Ovary (tissue), 9 donors: Measurements from ENCODE around the gene TASP1. TPM values are rescaled to one million over a fixed set of nuclear protein-coding genes. Genes with fewer than 3 reads are reported as not detected.

Source experiments
- DNase-seq, 5 donors: peaks; one replicate each; pipeline ENCODE4 v3.0.0-alpha.2; 2019 to 2020
- H3K27ac ChIP-seq, 2 donors: fragments of 200-600 bp; one replicate each; pipeline versions ENCODE4 v1.5.1 to v1.8.0; 2019 to 2022
- H3K27me3 ChIP-seq: fragments of 200-600 bp; one replicate; pipeline ENCODE4 v1.8.0; 2022
- H3K36me3 ChIP-seq: fragments of 200-600 bp; sonication (generic); one replicate; pipeline ENCODE4 v1.5.1; 2019
- H3K4me1 ChIP-seq: one replicate; pipeline ENCODE4 v1.8.1; 2013; ENCODE audit warnings: mild to moderate bottlenecking, moderate library complexity; ENCODE audit not compliant: insufficient read depth
- H3K4me3 ChIP-seq: fragments of 200-600 bp; sonication (generic); one replicate; pipeline ENCODE4 v1.5.1; 2017
- H3K9me3 ChIP-seq, 2 donors: fragments of 200-600 bp in 1 of 2; sonication (generic) in 1 of 2; one replicate each; pipeline versions ENCODE4 v1.5.1 to v1.8.1; 2013 to 2019; ENCODE audit warnings: mild to moderate bottlenecking in 1 of 2, moderate library complexity in 1 of 2
- EP300 ChIP-seq: sonication (generic); formaldehyde crosslinking; IDR thresholded peaks from one replicate; pipeline ENCODE4 v1.6.1; 2017; ENCODE audit warnings: antibody characterized with exemption
- POLR2A ChIP-seq: fragments of 450-650 bp; IDR thresholded peaks from one replicate; pipeline ENCODE4 v1.6.1; 2017; ENCODE audit warnings: antibody characterized with exemption, mild to moderate bottlenecking, moderate library complexity
- WGBS, 3 donors: extraction: QIAGEN DNeasy Blood & Tissue Kit in 1 of 3; methylation state at CpG; one replicate each; pipeline versions ENCODE4 v1.1.5 to v1.1.7; 2013 to 2017; 5-methylcytosine and 5-hydroxymethylcytosine counted together
- intact Hi-C, 4 donors: fragments of 100-400 bp; cut with DNase I; formaldehyde crosslinking; loops; one replicate each; pipeline versions ENCODE4 v1.11.0 to v1.15.1; 2022 to 2023
- polyA plus RNA-seq, 2 donors: library from polyadenylated mRNA; stranded (reverse); fragments of 200-250 nt in 1 of 2; fragments of 350-450 nt in 1 of 2; fragmentation: Illumina TruSeq in 1 of 2; extraction: RNeasy Lipid Tissue Mini Kit (QIAGEN cat#74804) in 1 of 2; gene quantifications; one replicate each; pipeline ENCODE4 v1.2.3, GENCODE V29; 2013 to 2014
- total RNA-seq, 7 donors: library from RNA; depleted of rRNA in 2 of 7; stranded (reverse); fragments of >200 nt in 2 of 7; fragmentation: NEBNext Ultra II Directional in 3 of 7; extraction: Animal tissue kit (Norgen Biotek cat#: 25700) in 3 of 7; gene quantifications; one replicate each; pipeline versions ENCODE4 v1.1.0 to v1.2.4, GENCODE V29; 2016 to 2023
- TF ChIP-seq, protein P1 (sequence below), 3 donors: fragments of 450-650 bp in 2 of 3; fragments of 200-600 bp in 1 of 3; IDR thresholded peaks; one replicate each; pipeline versions ENCODE4 v1.5.1 to v1.8.0; 2016 to 2022; ENCODE audit warnings: antibody characterized with exemption in 3 of 3, mild to moderate bottlenecking in 1 of 3
- donor health status: DM: no; HTN: no; CAD: no; lungs with moderate emphysema.
- donor health status: DM: no; HTN: no; CAD: no.
- donor health status: Bipolar disorder and iron deficiency.
- donor health status: DM: yes; HTN: yes; CAD: no.
- donor health status: DM: no; HTN: no; CAD: no.
- donor health status: DM: yes; HTN: yes; CAD: no.

The TASP1 gene
- total and polyA plus RNA-seq, 9 donors = 6.4 to 16.5 (median 13.2) TPM

- Histone ChIP-seq H3K36me3 (no peaks in the 10 kb centered on the region), H3K27me3 (no peaks in the 10 kb centered on the region), H3K4me3 (no peak overlapping the region), H3K27ac (no peak overlapping the region), H3K4me1 (peaks cover 5% of the 10 kb centered on the region), H3K9me3 (no peaks in the 10 kb centered on the region)
- no peak for DNase-seq
- WGBS, 3 donors = 50 to 90% (median 77%) methylated on average over 2 of the region's 2 CpGs
- intact Hi-C loops = no loop called here
- TF ChIP-seq, protein P1, sequence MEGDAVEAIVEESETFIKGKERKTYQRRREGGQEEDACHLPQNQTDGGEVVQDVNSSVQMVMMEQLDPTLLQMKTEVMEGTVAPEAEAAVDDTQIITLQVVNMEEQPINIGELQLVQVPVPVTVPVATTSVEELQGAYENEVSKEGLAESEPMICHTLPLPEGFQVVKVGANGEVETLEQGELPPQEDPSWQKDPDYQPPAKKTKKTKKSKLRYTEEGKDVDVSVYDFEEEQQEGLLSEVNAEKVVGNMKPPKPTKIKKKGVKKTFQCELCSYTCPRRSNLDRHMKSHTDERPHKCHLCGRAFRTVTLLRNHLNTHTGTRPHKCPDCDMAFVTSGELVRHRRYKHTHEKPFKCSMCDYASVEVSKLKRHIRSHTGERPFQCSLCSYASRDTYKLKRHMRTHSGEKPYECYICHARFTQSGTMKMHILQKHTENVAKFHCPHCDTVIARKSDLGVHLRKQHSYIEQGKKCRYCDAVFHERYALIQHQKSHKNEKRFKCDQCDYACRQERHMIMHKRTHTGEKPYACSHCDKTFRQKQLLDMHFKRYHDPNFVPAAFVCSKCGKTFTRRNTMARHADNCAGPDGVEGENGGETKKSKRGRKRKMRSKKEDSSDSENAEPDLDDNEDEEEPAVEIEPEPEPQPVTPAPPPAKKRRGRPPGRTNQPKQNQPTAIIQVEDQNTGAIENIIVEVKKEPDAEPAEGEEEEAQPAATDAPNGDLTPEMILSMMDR (IDR thresholded peaks at IDR 0.05) = no peak
- no peak for TF ChIP-seq EP300
- TF ChIP-seq POLR2A = no peak
Observed at GRCh38 chr20:13654463-13655023, 15.8 kb upstream of the TASP1 start.

- H3K9me3 ChIP-seq = no peaks in the 10 kb centered on the region
- no peaks in the 10 kb centered on the region for H3K27me3 ChIP-seq
- intact Hi-C loops = no loop called here
- TF ChIP-seq POLR2A = no peak
- TF ChIP-seq, protein P1 (IDR thresholded peaks at IDR 0.05) = no peak
- no peak overlapping the region for H3K4me3 ChIP-seq
- no peaks in the 10 kb centered on the region for H3K36me3 ChIP-seq
- 93 to 95% (median 95%) methylated on average over 2 of the region's 2 CpGs for WGBS, 3 donors
- peaks cover 7% of the 10 kb centered on the region for H3K4me1 ChIP-seq
- H3K27ac ChIP-seq = no peak overlapping the region
- no peak for DNase-seq
Observed at GRCh38 chr20:13650474-13650873, 11.7 kb upstream of the TASP1 start.

- WGBS, 3 donors = 50 to 59% (median 59%) methylated on average over 10 of the region's 10 CpGs
- intact Hi-C loops = no loop called here
- Histone ChIP-seq H3K4me1 (peaks cover 7% of the 10 kb centered on the region), H3K27me3 (no peaks in the 10 kb centered on the region), H3K36me3 (no peaks in the 10 kb centered on the region), H3K4me3 (no peak overlapping the region), H3K9me3 (no peaks in the 10 kb centered on the region), H3K27ac (no peak overlapping the region)
- TF ChIP-seq, protein P1 (IDR thresholded peaks at IDR 0.05) = no peak
- no peak for TF ChIP-seq EP300
- TF ChIP-seq POLR2A = no peak
- no peak for DNase-seq
Observed at GRCh38 chr20:13648291-13649228, 9.8 kb upstream of the TASP1 start.

GRCh38 chr20:13644010-13644409 is 5.3 kb upstream of the TASP1 start:
- Histone ChIP-seq H3K4me1 (no peaks in the 10 kb centered on the region), H3K27ac (no peak overlapping the region), H3K9me3 (no peaks in the 10 kb centered on the region), H3K36me3 (no peaks in the 10 kb centered on the region), H3K27me3 (no peaks in the 10 kb centered on the region), H3K4me3 (no peak overlapping the region)
- intact Hi-C loops = no loop called here
- no peak for TF ChIP-seq EP300
- TF ChIP-seq, protein P1 (IDR thresholded peaks at IDR 0.05) = no peak
- no peak for TF ChIP-seq POLR2A
- DNase-seq = no peak
- WGBS, 3 donors = 58 to 72% (median 72%) methylated on average over 4 of the region's 4 CpGs
